Heart right ventricle (tissue), 16 donors: ENCODE results near the gene UNKL. TPM values are rescaled to one million over a fixed set of nuclear protein-coding genes. Genes with fewer than 3 reads are reported as not detected.

Experiments used
- ATAC-seq, 8 donors: fragments of 200-7000 bp; cut with Tn5 transposase; one replicate each; pipeline ENCODE4 v1.9.1; 2020; ENCODE audit warnings: mild to moderate bottlenecking in 8 of 8, moderate library complexity in 8 of 8, moderate number of reproducible peaks in 1 of 8
- DNase-seq, 2 donors: peaks; one replicate each; pipeline ENCODE4 v3.0.0-alpha.2; 2020
- H3K27ac ChIP-seq, 10 donors: fragments of 200-600 bp; sonication (generic) in 2 of 10; one replicate each; pipeline versions ENCODE4 v1.5.0 to v1.8.0; 2020 to 2022; ENCODE audit warnings: mild to moderate bottlenecking in 3 of 10
- H3K27me3 ChIP-seq, 7 donors: fragments of 200-600 bp; one replicate each; pipeline ENCODE4 v1.8.0; 2021 to 2022; ENCODE audit warnings: mild to moderate bottlenecking in 2 of 7
- H3K36me3 ChIP-seq, 9 donors: fragments of 200-600 bp; sonication (generic) in 1 of 9; one replicate each; pipeline versions ENCODE4 v1.5.0 to v1.8.0; 2020 to 2022; ENCODE audit warnings: mild to moderate bottlenecking in 2 of 9
- H3K4me1 ChIP-seq, 9 donors: fragments of 200-600 bp; sonication (generic) in 1 of 9; one replicate each; pipeline versions ENCODE4 v1.5.0 to v1.8.0; 2020 to 2022; ENCODE audit warnings: mild to moderate bottlenecking in 4 of 9
- H3K4me3 ChIP-seq, 10 donors: fragments of 200-600 bp; sonication (generic) in 2 of 10; one replicate each; pipeline versions ENCODE4 v1.5.0 to v1.8.0; 2020 to 2022; ENCODE audit warnings: mild to moderate bottlenecking in 7 of 10, moderate library complexity in 2 of 10
- H3K9me3 ChIP-seq, 11 donors: fragments of 200-600 bp in 10 of 11; sonication (generic) in 2 of 11; one replicate each; pipeline versions ENCODE4 v1.5.0 to v1.8.0; 2013 to 2022; ENCODE audit warnings: mild to moderate bottlenecking in 2 of 11, control low read depth in 1 of 11, moderate library complexity in 1 of 11
- whole genome bisulfite sequencing, 2 donors: extraction: QIAGEN DNeasy Blood & Tissue Kit; methylation state at CpG; one replicate each; pipeline ENCODE4 v1.1.7; 2013; ENCODE audit warnings: inconsistent platforms in 1 of 2; 5-methylcytosine and 5-hydroxymethylcytosine counted together
- intact Hi-C, 10 donors: fragments of 100-400 bp; cut with DNase I; formaldehyde crosslinking; loops; one replicate each; pipeline versions ENCODE4 v1.11.1 to v1.14.2; 2022
- polyA plus RNA-seq, 2 donors: library from polyadenylated mRNA; stranded (reverse); fragments of 200-250 nt; gene quantifications; one replicate each; pipeline ENCODE4 v1.2.3, GENCODE V29; 2013
- total RNA-seq, 10 donors: library from RNA; stranded (reverse); fragmentation: NEBNext Ultra II Directional in 3 of 10; extraction: Animal tissue kit (Norgen Biotek cat#: 25700) in 3 of 10; gene quantifications; one replicate each; pipeline versions ENCODE4 v1.2.1 to v1.2.4, GENCODE V29; 2021 to 2023
- TF ChIP-seq, protein P1 (sequence below), 9 donors: fragments of 200-600 bp; sonication (generic) in 2 of 9; IDR thresholded peaks; one replicate each; pipeline versions ENCODE4 v1.5.0 to v1.8.0; 2021 to 2022; ENCODE audit warnings: antibody characterized with exemption in 9 of 9, mild to moderate bottlenecking in 5 of 9, moderate library complexity in 1 of 9
- donor health status: Arrhythmogenic right ventricular cardiomyopathy.
- donor health status: ischemic (EF 13 %, LVEDD 7.1; RV severe dilation, severe dysfunction).
- donor health status: healthy with polysubstance abuse.
- donor health status: DM: no; HTN: yes; CAD: no.
- donor health status: DM: no; HTN: no; CAD: no.
- donor health status: ischemic (EF 25% LVEDD 6.9; RV normal size, moderate dysfunction).
- donor health status: ischemic (EF 25% LVEDD 5.7; RV mildly dilated, moderate dysfunction).
- donor health status: healthy.
- donor health status: DM: yes; HTN: yes; CAD: no.
- donor health status: Ischemic cardiomyopathy.
- donor health status: ischemic (EF 35%, LVEDD 5.7; RV mildly dilated, moderate dysfunction).
- donor health status: nonischemic (EF 11% LVEDD 7.7; RV severe dilation, severe dysfunction).
- donor health status: DM: yes; HTN: yes; CAD: no.
- donor health status: PGD.
- donor health status: ischemic (EF 29% LVEDD 5.4; RV normal size, mild dysfunction).
- donor health status: nonischemic (EF 23%, LVEDD 6.1; RV moderate dilation, normal function).

UNKL gene
- total and polyA plus RNA-seq, 12 donors, result 3.3 to 20.4 (median 11.4) TPM

DNA sequence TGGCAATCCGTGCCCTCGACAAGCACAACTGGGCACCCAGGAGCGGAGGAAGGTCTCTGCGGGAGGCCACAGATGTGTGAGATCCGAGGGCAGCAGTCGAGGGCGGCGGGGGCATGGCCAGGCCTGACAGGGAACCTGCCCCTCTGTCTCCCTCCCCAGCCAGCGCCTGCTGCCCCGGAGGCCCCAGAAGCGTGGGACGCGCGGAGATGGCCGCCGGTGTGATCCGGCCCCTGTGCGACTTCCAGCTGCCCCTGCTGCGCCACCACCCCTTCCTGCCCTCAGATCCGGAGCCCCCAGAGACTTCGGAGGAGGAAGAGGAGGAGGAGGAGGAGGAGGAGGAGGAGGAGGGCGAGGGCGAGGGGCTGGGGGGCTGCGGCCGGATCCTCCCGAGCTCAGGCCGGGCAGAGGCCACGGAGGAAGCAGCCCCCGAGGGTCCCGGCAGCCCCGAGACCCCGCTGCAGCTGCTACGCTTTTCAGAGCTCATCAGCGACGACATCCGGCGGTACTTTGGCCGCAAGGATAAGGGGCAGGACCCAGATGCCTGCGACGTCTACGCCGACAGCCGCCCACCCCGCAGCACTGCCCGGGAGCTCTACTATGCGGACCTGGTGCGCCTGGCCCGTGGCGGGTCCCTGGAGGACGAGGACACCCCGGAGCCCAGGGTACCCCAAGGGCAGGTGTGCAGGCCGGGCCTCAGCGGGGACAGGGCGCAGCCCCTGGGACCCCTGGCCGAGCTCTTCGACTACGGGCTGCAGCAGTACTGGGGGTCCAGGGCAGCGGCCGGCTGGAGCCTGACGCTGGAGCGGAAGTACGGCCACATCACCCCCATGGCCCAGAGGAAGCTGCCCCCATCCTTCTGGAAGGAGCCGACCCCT, 18.1 kb upstream of the UNKL start:
- H3K36me3 ChIP-seq, result peaks cover 0 to 11% (median 0%) of the 10 kb centered on the region in 9 donors
- 64 to 67% methylated on average over 51 to 63 of the region's 63 CpGs for WGBS, 2 donors
- H3K4me1 ChIP-seq, result peaks cover 0 to 16% (median 6%) of the 10 kb centered on the region in 9 donors
- H3K9me3 ChIP-seq, result no peaks in the 10 kb centered on the region
- DNase-seq (peak in 1 of 2 donors; percentile 37), ATAC-seq (peak; percentile 2 to 54 (median 32))
- H3K4me3 ChIP-seq, result peak overlapping the region in 9 of 10 donors; percentile 38 to 59 (median 46)
- peaks cover 0 to 6% (median 0%) of the 10 kb centered on the region in 7 donors for H3K27me3 ChIP-seq
- peak overlapping the region in 9 of 10 donors; percentile 65 to 87 (median 79) for H3K27ac ChIP-seq
- TF ChIP-seq, protein P1, sequence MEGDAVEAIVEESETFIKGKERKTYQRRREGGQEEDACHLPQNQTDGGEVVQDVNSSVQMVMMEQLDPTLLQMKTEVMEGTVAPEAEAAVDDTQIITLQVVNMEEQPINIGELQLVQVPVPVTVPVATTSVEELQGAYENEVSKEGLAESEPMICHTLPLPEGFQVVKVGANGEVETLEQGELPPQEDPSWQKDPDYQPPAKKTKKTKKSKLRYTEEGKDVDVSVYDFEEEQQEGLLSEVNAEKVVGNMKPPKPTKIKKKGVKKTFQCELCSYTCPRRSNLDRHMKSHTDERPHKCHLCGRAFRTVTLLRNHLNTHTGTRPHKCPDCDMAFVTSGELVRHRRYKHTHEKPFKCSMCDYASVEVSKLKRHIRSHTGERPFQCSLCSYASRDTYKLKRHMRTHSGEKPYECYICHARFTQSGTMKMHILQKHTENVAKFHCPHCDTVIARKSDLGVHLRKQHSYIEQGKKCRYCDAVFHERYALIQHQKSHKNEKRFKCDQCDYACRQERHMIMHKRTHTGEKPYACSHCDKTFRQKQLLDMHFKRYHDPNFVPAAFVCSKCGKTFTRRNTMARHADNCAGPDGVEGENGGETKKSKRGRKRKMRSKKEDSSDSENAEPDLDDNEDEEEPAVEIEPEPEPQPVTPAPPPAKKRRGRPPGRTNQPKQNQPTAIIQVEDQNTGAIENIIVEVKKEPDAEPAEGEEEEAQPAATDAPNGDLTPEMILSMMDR (IDR thresholded peaks at IDR 0.05), result no peak
- intact Hi-C loops, result no loop called here

DNA sequence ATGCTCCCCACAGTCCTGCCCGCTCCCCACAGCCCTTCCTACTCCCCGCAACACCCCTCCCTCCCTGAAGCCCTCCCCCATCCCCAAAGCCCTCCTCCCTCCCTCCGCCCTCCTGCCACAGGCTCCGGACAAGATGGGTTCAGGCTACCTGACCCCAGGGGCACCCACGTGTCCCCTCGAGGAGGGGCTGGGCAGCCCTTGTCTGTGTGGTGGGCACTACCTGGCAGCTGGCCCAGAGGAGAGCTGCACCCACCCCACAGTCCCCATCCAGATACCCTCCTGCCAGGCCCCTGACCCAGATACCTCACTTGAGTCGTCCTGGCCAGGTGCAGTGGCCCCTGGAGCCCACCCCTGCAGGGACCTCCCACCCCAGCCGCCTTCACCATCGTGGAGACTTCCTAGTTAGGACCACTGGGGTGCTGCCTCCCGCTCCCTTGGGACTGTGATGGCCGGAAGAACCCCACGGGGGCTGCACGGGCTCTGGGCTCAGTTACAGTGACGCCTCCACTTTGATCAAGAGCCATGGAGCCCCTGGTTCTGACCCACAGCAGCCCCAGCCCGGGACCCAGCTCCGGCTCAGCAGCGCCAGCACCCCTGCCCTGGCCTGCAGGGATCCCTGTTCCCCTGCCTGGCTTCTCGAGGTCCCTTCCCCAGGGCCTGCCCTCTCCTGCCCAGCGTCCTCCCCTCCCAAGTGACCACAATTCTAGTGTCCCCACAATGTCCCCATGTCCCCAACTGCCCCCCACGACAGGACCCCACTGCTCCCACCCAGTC, 17.2 kb upstream of the UNKL start:
- Histone ChIP-seq H3K27me3 (peaks cover 0 to 6% (median 0%) of the 10 kb centered on the region in 7 donors), H3K9me3 (no peaks in the 10 kb centered on the region), H3K36me3 (peaks cover 0 to 11% (median 0%) of the 10 kb centered on the region in 9 donors), H3K4me1 (peaks cover 0 to 16% (median 6%) of the 10 kb centered on the region in 9 donors), H3K4me3 (peak overlapping the region in 8 of 10 donors; percentile 38 to 59 (median 48)), H3K27ac (peak overlapping the region in 9 of 10 donors; percentile 65 to 87 (median 79))
- TF ChIP-seq, protein P1 (IDR thresholded peaks at IDR 0.05), result no peak
- DNase-seq (no peak), ATAC-seq (no peak)
- WGBS, 2 donors, result 82 to 83% methylated on average over 19 to 20 of the region's 20 CpGs
- intact Hi-C loops, result no loop called here

DNA sequence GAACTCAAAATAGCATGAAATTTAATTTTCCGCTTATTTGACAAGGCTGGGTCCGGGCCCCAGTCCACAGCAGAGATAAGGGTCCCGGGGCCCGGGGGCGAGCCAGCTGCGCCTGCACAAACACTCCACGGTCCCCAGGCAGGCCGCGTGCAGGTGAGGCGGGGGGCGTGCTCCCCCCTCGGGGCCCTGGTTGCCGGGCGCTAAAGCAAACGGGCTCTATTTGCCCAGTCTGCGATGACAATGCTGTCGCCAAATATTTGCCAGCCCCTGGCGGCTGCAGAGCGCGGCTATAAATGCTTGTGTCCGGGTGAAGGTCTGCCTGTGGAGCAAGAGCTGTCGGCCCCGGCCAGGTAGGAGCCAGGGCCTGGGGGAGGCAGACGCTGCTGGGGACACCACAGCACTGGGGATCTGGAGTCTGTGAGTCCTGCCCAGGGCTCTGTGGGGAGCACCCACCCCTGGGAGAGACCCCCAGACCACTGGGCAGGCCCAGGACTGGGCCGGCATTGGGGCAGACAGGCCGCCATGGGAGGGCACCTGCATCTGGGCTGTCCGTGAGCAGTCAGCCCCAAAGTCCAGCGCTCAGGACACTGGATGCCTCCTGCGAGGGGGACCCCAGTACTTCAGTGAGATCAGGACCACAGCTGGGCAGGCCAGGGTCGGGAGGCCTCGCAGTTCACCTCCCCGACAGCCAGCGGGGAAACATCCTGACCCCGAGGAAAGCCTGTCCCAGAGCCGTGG, 16.4 kb upstream of the UNKL start, which contains the start of gene PERCC1:
Gene PERCC1 (plus strand): TSS at position 320 of the 738 bp plus-strand sequence. CDS start 1,516 bp downstream, outside the sequence.
- peak within 1 kb of the TSS in 8 of 10 donors; percentile 65 to 87 (median 78) for H3K27ac ChIP-seq
- whole genome bisulfite sequencing, 2 donors, result 52 to 55% methylated on average over 35 of the region's 35 CpGs
- intact Hi-C loops, result no loop called here

More for the DNA sequence above, 16.4 kb upstream of the UNKL start, which contains the start of gene PERCC1:
- Histone ChIP-seq H3K9me3 (no peaks in the 10 kb centered on the region), H3K27me3 (peaks cover 0 to 6% (median 0%) of the 10 kb centered on the region in 7 donors), H3K36me3 (peaks cover 0 to 7% (median 0%) of the 10 kb centered on the region in 9 donors), H3K4me1 (peaks cover 0 to 16% (median 6%) of the 10 kb centered on the region in 9 donors), H3K4me3 (peak within 1 kb of the TSS in 6 of 10 donors; percentile 41 to 59 (median 50))
- no peak for DNase-seq
- TF ChIP-seq, protein P1 (IDR thresholded peaks at IDR 0.05), result no peak
- ATAC-seq, result no peak
